Prostate gland (tissue), 2 donors: ENCODE results near the gene ZBTB16.

Experiments
- CTCF ChIP-seq, 4 experiments: fragments of 200-600 bp in 2 of 4; fragments of 450-650 bp in 2 of 4; sonication (generic) in 2 of 4; IDR thresholded peaks; 1 replicate in 3 of 4; 2 replicates in 1 of 4; pipeline ENCODE4 v1.5.1; 2016 to 2019; ENCODE audit warnings: antibody characterized with exemption in 4 of 4, mild to moderate bottlenecking in 2 of 4, moderate library complexity in 2 of 4
- POLR2A ChIP-seq: fragments of 450-650 bp; IDR thresholded peaks from one replicate; pipeline ENCODE4 v1.6.1; 2016; ENCODE audit warnings: antibody characterized with exemption, mild to moderate bottlenecking

DNA sequence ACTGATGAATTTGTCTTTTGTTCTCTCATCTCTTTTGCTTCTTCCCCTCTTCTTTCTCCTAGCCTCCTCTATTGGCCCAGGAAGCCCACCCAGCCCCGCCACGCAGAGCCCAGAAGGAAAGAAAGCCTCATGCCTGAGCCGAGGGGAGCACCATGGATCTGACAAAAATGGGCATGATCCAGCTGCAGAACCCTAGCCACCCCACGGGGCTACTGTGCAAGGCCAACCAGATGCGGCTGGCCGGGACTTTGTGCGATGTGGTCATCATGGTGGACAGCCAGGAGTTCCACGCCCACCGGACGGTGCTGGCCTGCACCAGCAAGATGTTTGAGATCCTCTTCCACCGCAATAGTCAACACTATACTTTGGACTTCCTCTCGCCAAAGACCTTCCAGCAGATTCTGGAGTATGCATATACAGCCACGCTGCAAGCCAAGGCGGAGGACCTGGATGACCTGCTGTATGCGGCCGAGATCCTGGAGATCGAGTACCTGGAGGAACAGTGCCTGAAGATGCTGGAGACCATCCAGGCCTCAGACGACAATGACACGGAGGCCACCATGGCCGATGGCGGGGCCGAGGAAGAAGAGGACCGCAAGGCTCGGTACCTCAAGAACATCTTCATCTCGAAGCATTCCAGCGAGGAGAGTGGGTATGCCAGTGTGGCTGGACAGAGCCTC lies 3.8 kb downstream of the ZBTB16 start:
- TF ChIP-seq POLR2A (no peak), CTCF (IDR thresholded peaks at IDR 0.05) (no peak)
